GM18867 (cell line): ENCODE results near the gene SIGLEC7.

Source experiments
- ATAC-seq: cut with Tn5 transposase; IDR thresholded peaks from one replicate; pipeline ENCODE4 v1.9.1; 2021; ENCODE audit warnings: mild to moderate bottlenecking, moderate library complexity; ENCODE audit not compliant: unreplicated experiment

SIGLEC7 gene

DNA sequence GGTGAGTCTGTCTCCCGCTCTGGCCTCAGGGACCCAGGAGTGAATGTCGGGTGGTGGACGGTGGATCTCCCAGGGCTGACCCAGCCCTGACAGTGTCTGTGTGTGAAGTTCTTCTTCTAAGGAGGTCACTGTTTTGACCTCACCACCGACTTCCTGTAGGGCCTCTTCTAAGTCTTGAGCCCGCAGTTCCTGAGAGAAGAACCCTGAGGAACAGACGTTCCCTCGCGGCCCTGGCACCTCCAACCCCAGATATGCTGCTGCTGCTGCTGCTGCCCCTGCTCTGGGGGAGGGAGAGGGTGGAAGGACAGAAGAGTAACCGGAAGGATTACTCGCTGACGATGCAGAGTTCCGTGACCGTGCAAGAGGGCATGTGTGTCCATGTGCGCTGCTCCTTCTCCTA lies at the start of gene SIGLEC7:
TSS of gene SIGLEC7 (plus strand) at position 183 of the 400 bp plus-strand sequence. CDS start at position 252, 69 bp downstream.
- ATAC-seq: no peak

GRCh38 chr19:51093101-51093500 lies 49.0 kb upstream of the SIGLEC7 start:
- no peak for ATAC-seq

DNA sequence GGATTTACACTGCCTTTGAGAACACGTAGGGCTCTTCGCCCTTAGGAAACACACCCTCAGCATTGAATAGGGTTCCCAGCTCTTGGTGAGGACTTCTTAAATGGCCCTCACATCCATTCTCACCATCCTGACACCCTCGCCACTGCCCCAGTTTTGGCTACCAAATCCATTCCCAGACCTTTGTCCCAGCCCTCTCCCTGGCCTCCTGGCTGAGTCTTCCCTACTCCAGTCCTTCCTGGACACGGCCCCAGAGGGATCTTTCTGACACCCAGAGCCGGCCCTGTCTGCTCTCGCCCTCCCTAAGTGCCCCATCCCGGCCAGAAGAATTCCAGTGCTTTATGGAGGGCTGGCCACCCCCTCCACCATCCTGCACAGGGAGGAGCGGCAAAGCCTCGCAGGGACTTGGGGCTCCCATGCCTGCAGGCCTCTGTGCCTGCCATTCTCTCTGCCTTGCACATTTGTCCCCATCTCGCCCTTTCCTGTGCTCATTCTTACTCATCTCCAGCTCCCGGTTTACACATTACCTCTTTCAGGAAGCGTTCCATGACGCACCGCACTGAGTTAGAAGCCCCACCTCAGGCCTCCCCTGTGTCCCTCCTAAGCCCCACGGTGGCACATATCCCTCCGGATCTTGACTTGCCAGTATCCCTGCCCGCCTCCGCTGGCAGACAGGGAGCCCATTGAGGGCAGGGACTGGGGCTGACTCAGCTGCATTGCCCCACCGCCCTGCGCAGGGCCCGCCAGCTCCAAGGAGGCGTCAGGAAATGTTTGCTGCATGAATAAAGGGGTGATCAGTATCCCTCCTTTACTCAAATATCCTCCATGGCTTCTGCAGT lies 48.4 kb upstream of the SIGLEC7 start:
- no peak for ATAC-seq

- no peak for ATAC-seq
Measured at GRCh38 chr19:51094696-51095279, 47.3 kb upstream of the SIGLEC7 start.

DNA sequence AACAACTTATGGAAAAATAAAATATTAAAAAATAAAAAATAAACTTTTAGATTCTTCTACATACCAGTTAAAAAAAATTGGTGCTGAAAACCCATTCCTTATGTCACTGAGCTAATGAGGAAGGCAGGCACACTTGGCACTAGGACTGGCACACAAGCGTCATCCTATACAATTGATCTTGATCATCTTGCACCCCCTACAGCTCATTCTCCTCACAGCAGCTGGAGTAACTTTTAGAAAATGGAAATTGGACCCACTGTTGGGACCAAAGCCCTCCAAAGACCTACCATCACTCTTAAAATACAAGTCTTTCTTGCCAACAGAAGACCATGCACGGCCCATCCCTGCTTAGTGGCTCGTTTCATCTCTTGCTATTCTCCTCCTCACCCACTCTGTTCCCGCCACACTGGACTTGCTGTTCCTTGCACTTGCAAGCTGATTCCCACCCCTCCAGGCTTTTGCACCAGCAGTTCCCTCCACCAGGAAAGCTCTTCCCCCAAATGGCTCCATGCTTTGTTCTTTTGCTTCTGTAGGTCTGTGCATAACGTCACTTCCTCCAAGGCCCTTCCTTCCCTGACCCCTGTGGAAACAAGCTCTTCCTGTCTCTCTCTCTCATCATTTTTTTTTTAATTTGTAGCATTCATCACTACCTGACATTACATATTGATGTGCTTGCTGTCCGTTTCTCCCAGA lies 45.5 kb upstream of the SIGLEC7 start:
- ATAC-seq: no peak

DNA sequence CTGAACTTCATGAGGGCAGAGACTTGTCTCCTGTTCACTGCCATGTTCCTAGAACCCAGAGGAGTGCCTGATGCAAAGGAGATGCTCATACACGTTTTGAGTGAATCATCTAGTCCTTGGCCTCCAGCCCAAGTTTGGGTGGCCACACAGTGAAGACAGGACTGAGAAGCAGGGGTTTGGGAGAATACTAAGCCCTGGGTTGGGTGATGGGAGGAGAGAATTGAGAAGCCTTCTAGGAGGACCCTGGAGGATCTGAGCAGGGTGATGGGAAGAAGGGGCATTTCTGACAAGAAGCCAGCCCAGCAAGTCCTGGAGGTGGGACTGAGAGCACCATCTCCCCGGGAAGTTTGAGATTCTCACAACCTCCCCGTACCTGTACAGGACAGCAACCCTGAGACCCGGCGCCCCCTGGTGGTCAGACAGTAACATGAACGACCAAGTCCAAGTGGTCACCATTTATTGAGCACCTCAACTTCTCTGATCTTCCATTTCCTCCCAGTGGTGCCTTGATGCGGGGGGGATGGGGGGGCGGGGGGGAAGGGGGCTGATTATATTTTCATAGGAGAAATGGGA lies 44.8 kb upstream of the SIGLEC7 start:
- ATAC-seq: no peak

DNA sequence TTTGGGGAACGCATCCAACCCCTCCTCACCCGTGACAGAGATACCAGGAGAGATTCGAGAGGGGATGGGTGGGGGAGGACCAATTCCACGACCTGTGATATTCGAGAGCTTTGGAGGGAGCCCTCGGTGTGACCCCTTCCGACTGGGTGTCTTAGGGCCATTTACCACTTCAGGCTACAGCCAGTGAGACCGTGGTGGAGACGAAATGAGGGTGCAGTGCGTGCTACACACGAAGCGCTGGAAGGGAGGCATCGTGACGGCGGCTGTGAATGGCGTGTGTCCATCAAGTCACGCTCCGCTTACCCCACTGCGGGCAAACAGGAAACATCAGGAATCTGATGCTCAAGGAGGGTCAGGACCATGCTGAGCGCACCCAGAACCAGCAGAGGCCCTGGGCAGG lies 44.3 kb upstream of the SIGLEC7 start:
- no peak for ATAC-seq

DNA sequence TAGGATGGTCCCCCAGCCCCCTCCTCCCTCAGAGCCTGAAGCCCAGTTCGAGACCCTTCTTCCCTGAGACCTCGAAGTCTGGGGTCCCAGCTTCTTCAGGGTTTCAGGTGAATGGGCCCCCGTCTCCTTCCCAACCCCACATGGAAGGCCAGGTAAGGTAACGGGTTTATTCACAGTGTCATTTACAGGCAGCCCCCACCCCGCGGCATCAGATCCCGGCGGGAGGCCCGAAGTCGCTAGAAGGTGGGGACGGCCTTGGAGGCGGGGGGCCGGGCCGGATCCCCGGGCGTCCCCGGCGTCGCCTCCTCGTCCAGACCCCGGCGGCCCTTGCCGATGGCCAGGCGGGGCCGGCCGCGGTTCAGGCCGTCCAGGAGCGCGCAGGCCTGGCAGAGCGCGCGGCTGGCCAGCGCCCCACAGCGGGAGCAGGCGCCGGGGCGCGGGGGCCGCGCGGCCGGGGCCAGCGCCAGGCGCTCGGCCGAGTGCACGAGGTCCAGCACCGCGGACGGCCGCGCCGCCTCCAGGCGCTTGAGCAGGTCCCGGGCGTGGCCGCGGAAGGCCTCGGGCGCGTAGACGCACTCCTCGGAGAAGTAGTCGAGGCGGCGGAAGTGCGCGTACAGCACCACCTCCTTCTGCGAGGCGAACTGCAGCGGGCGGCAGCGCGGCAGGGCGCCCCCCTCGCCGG lies 43.6 kb upstream of the SIGLEC7 start:
- no peak for ATAC-seq

DNA sequence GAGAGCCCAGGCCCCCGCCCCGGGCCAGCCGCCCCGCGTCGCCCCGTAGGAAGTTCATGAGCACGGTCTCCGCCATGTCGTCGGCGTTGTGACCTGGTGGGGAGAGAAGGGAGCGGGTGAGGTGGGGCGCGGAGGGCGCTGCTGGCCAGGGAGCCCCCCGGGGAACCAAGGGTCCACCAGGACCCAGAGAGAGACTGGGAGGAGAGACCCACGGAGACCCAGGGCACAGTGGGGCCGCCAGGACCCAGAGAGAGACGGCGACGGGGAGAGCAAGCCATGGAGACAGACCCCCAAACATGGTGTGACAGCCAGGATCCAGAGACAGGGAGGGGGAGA lies 43.1 kb upstream of the SIGLEC7 start:
- ATAC-seq: no peak

- ATAC-seq: no peak
Measured at GRCh38 chr19:51100601-51101000, 41.5 kb upstream of the SIGLEC7 start.

DNA sequence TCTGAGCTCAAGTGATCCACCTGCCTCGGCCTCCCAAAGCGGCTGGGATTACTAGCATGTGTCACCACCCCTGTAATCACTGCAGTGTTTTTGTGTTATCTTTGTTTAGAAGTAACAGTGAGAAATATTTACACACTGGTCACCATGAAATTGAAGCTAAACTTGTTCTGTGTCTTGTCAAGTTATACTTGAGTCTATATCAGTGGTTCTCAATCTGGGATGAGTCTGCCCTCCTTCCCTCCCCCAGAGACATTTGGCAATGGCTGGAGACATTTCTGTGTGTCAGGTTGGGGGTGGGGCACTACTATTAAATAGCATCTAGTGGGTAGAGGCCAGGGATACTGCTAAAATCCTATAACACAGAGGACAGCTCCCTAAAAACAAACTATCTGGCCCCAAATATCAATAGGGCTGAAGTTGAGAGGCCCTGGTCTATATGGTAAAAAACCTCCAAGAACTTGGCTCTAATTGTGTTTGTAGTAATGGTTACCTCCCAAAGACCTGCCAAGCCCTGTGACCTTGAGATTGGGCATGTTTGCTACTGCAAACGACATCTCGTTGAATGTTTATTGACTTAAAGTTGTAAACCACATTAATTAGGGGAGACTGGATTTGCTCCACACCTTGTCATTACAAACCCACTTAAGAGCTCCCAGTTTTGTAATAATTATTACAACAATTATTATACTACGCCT lies 40.8 kb upstream of the SIGLEC7 start:
- ATAC-seq: no peak

- no peak for ATAC-seq
Measured at GRCh38 chr19:51102991-51103390, 39.1 kb upstream of the SIGLEC7 start.

DNA sequence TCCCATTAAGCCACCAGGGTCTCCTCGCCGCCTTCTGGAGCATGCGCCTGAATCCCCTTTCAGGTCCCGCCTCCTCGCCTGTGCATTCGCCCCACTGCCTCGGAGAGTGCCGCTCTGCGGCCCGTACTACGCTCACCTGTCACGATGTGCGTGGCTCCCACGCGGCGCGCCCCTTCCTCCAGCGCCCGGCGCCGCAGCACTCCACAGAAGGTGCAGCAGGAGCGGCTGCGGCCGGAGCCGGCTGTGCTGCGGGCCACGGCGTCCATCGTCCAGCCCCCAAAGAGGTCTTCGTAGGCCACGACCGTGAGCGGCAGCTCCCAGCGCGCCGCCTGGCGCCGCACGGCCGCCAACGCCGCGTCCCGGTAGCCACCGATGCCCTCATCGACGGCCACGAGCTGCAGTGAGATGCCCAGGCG lies 38.2 kb upstream of the SIGLEC7 start:
- ATAC-seq: no peak

DNA sequence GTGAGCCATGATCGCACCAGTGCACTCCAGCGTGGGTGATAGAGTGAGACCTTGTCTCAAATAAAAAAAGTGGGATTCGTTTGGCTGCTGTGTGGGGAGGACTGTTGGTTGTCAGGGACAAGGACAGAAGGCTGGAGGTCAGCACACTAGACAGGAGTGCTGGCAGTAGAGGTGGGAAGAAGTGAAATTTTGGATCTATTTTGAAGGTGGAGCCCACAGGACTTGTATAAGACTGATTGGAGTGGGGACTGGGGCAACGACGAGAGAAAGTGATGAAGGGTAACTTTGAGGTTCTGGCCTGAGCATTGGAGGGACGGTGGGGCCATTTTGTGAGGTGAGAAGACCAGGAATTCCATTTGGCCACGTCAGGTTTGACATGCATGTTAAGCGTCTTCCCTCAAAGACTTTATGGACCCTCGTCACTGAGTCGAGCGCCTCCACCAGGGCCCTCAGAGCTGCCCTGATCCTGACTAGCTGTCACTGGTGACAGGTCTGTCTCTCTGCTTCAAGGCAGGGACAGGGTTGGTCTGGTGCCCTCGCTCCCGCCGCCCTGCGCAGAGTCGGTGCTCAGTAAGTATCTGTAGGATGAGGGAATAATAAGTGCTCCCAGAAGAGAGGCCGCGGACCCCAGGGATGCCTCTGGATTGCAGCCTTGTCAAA lies 34.6 kb upstream of the SIGLEC7 start:
- ATAC-seq: peak; percentile 5

DNA sequence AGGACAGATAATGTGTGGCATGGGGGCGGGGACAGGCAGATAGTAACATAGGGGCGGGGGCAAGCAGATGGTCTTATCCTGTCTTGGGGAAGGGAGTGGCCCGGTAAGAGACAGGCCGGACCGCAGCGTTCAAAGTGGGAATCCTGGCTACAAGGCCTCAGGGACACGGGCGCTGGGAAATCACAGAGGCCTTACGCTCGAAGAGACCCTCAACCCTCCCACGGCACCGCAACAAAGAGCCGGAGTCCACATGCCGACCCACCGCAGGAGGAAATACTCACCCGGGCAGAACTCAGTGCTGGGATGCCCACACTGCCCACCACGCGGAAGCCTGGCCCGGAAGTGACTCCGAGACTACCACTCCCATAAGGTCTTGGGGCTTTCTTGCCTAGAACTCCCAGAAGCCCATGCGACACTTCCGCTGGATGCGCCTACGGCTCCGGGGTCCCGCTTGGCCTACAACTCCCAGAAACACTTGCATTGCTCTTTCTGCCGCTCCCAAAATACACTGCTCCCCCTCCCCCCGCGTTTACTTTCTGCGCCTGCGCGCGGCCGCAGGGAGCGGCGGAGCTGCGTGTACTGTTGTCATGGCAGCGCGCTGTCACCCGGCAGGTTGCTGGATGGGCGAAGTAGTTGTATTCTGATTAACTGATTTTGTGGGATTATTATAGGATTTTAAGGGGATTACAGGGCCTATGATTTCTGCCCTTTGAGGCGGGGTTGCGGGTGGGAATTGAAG lies 33.9 kb upstream of the SIGLEC7 start, which contains the start of gene CTU1:
TSS of gene CTU1 (minus strand) at position 344 of the 739 bp plus-strand sequence. CDS start 3,840 bp downstream, outside the sequence.
- peak; percentile 89 for ATAC-seq

- peak; percentile 40 for ATAC-seq
Measured at GRCh38 chr19:51108805-51109146, 33.3 kb upstream of the SIGLEC7 start.

DNA sequence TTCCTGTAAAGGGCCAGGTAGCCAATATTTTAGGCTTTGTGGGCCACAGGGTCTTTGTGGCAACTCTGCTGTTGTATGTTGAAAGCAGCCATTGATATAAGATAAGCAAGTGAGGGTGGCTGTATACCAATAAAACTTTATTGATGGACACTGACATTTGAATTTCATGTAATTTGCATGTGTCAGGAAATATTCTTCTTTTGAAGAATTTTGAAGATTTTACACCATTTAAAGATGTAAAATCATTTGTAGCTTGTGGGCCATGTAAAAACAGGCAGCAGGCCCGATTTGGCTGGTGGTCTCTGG lies 31.5 kb upstream of the SIGLEC7 start:
- ATAC-seq: no peak

DNA sequence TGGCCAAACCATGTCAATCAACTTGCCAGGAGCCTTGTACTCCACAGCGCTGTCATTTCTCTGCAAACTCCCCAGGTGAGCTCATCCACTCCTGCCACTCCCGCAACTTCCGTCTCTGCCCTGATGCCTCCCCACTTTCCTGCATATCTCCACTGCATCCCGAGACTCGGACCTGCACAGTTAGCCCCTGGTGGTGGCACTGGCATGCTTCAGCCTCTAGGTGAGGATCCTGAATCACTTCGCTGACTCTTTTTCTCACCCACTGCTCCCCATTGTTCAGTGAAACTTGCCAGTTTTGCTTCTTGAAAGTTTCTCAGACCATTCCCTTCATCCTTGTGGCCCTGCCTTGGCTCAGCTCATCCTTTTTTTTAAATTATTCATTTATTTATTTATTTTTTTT lies 30.5 kb upstream of the SIGLEC7 start:
- ATAC-seq: no peak

DNA sequence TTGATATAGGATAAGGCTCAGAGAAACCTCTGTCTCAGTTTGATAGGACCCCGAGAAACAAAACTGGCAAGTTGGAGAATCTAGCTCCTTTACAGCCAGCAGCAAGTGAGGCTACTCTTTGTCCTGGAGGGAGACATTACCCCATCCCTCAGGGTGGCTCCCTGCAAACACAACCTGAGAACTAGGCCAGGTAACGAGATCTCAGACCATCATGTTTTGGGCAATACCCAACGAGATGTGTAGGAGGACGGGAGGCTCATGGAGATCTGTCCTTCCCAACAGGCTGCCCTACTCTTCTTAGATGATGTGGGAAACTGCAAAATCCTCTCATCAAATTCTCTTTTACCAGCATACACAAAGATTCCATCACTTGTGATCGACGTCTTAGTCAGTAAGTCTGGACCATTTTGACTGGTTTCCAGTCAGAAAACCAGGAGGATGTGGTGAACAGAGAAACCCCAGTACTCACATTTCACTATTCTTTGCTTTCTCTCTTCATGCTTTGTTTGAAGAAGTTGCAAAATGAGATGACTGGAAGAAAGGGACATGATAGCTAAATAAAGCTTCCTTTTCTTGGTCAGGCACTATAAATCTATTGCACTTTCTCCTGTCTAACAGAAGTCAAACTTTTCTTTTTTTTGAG lies 27.9 kb upstream of the SIGLEC7 start:
- ATAC-seq: no peak
